GM19240 (cell line): ENCODE measurements around the gene GRIA2.
"Not testable (repeated sequence)": the region's sequence is repeated elsewhere in the genome, so short reads cannot be mapped to it uniquely, and the experiment has no call there.

Experiments
- DNase-seq: peaks from one replicate; pipeline ENCODE4 v3.0.0; 2011; ENCODE audit warnings: low spot score; ENCODE audit not compliant: insufficient read length

Gene GRIA2

DNA sequence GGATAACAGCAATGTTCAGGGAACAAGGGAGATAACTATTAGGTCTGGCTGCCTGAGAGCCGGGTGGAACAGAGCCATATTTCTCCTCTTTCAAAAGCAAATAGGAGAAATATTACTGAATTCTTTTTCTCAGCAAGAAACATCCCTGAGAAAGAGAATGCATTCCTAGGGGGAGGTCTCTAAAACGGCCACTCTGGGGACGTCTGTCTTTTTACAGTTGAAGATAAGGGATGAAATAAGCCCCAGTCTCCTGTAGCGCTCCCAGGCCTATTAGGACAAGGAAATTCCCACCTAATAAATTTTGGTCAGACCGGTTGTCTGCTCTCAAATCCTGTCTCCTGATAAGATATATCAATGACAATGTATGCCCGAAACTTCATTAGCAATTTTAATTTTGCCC, 37.6 kb downstream of the GRIA2 start:
- not testable (repeated sequence) for DNase-seq

DNA sequence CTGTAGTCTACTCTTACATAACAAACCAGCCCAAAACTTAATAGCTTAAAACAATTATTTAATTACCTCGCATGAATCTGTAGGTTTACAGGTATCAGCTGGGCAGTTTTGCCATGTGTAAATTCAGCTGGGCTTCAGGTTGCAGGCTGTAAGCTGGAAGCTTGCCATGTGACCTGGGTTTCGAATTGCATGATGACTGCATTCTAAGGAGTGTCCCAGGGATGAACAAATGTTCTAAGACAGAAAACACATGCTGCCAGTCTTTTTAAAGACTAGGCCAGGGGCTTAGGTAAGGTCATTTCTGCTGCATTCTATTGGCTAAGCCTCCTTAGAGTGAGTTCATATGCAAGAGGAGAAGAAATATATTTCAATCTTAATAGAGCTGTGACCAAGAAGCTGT, 44.8 kb downstream of the GRIA2 start:
- no peak for DNase-seq

DNA sequence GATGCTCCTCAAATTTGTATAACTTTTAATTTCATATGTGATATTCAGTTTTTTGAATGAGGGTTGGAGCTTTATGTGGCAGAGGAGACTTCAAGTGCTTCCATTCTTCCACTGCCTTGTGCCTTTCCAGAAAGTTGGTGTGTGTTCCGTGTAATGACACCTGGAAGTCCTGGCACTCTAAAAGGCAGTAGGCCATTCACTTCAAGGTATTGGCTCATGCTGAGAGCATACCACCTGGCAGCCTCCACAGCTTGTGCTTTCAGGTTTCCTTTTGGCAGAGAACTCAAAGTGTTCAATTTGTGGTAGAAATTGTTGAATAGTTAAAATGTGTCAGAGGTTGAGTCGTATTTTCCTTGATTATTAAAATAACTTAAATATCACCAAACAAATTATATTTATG, 49.6 kb downstream of the GRIA2 start:
- DNase-seq = no peak

DNA sequence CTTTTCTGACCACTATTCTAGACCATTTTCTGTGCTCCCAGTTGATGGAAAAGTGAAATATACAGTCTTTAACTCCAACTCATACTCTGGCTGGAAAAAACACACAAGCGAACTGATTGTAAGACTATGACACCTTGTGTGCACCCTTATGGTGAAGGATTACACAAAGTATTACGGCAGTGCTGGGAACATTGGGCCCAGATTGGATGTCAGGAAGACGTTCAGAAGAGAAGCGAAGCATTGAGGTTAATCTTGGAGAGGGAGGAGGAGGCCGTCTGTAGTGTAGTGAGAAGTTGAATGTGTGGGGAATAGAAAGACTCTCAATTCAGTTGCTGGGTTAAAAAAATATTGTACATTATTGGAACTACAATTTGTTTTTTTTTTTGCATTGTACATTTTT, 50.0 kb downstream of the GRIA2 start:
- DNase-seq = no peak

DNA sequence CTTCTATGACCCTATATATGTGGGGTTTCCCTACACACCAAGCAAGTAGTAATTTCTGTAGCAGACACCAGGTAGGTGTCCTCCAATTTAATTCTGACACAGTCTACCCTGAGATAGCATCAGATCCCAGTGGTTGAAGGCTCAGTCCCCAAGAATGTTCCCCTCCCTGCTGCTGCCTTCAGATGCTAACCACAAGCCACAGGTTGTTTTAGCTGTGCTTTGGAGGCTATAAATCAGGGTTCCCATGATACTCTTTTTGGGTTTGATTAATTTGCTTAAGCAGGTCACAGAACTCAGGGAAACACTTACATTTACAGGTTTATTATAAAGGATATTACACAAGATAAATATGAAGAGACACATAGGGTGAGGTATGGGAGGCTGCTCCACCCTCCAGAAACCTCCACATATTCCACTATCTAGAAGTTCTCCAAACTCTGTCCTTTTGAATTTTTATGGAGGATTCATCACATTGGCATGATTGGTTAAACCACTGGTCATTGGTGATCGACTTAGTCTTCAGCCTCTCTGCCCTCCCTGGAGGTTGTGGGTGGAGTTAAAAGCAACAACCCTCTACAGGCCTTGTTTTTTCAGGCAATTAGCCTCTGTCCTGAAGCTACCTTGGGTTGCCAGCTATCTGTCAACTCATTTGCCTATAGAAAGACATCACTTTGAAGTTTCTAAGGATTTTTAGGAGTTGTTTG, 50.8 kb downstream of the GRIA2 start:
- no peak for DNase-seq

DNA sequence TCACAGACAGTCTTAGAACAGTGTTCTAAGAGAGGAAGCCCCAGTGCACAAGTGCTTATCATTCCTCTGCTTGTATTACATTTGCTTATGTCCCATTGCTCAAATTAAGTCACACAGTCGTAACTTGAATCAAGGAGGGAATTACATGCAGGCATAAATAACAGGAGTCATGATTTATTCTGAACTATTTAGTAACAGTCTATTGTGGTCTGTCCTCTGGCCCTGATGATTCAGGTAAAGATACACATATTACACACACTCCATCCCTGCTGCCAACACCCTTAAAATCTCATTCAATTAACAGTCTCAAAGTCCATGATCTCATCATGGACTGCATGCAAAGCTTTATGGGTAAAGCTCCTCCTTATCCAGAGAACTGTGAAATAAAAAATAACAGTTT, 60.1 kb downstream of the GRIA2 start:
- no peak for DNase-seq

DNA sequence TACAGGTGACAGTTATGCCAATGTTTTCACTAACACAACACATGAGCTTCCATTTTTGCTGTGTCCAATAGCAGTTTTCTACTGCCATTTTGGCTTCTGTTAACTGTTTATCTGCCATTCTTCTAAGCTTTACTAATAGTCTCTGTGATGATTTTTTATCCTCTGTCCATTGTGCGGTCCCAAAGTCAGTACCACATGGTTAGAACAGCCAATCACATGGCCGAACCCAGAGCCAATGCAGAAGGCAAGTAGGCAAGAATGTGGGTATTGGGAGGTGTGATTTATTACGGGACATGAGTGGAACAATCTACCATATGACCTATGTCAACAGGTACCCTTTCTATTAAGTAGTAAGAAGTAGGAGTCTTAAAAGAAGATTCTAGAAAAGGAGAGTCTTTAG, 61.5 kb downstream of the GRIA2 start:
- no peak for DNase-seq

DNA sequence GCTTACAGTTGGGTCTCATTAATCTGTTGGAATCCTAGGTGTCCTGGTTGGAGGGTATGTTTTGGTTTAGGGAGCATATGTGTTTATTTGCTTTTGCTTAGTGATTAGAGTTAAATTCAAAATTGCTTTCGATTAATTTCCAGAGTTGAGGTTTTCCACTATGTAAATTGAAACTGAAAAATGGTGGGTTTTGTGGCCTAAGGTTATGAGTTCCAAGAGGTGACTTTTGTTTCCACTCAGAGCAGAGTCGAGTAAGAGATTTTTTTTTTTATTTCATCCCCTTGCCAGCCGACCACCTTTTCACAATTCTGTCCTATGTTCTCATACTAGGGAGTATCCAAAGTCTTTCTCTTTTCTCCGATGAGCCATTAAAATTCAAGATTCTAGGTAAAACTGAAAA, 66.9 kb downstream of the GRIA2 start:
- DNase-seq = no peak

DNA sequence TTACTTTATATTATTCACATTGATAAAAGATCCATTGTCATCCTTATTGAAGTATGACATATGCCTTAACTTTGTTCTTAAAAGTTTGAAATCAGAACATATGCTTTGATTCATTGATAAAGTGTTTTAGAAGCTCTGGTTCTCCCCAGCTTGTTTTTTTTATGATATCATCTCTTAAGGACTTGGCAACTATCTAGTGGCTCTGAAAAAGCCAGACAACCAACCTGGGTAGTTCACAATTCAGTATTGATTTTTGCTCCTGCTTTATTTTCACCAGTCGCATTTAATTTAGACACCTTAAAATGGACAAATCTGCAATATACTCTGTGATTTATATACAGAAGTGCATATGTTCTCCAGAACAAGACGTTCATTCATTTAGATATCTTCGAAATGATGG, 70.1 kb downstream of the GRIA2 start:
- no peak for DNase-seq

DNA sequence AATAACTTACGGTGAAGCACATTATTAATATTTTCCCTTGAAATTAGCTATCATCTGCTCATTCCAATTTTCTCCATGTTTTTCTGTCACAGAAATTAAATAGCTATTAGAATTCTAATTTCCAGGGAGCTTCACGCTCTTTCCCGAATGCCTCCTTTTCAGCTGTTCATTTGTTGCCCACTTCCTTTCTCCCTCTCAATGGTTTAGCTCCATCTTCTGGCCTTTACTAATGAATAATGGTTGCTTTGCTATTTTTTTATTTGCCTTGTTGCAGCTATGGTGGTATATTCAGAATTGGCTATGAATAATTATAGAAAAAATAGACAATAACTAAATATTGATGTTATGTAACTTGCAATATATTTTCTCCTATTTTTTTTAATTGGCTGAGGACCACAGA, 70.5 kb downstream of the GRIA2 start:
- DNase-seq = no peak

DNA sequence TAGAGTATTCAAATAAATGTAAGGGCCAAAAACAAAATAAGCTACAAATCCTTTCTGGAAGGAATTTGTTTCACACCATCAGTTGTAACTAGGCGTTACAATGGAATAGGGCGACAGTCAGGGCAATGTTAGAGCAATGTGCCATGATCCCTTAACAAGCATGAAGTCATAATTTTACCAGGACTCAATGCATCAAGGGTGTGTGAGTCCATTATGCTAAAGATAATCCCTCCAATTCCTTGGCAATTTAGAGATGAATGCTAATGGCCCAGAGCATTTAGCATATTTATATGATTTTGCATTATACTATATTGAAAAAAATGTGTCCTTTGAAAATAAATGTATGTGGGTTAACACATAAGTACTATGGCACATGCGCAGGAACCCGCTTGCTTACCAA, 73.1 kb downstream of the GRIA2 start:
- DNase-seq = no peak

DNA sequence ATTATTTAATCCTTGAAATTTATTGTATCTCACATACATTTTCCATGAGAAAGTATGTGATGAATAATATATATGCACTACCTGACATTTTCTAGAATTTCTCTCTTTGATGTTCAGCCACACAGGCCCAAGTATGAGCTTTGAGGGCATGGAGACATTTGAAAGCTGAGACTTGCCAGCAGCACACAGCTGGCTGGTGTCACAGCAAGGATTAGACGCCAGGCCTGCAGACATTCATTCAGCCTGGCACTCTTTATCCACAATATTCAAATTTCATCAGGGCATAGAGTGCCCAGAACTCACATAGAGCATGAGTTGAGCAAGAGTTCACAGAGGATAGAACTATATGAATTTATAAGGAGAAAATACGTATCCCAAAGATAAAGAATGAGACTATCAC, 74.0 kb downstream of the GRIA2 start:
- no peak for DNase-seq

DNA sequence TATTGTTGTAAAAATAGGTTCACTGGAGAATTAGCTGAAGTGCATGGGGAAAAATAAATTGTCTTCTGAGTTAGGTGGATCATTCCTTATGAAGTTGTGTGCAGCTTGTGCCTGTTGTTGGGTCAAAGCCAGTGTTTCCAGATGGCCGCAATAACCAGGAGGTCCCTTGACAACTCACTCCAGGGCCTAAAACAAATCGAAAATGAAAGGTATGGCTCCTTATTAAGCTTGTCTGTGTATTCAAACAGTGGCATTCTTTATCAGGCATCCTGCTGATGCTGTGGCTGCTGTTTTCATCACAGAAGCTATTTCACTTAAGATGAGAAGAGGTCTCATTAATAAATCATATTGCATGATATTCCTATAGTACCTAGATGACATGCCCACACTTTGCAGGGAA, 80.2 kb downstream of the GRIA2 start:
- no peak for DNase-seq

DNA sequence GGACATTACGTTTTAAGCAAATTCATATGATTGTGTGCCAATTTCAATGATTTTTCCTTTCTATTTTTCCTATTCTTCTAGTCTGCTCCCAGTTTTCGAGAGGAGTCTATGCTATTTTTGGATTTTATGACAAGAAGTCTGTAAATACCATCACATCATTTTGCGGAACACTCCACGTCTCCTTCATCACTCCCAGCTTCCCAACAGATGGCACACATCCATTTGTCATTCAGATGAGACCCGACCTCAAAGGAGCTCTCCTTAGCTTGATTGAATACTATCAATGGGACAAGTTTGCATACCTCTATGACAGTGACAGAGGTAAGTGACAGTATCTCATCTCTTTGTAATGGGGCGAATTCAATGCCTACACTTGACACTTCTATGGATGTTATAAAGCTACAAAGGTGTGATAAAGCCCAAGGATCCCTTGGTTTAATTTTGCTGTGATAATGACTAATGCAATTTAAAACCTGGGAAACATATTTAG, 83.0 kb downstream of the GRIA2 start:
- DNase-seq = no peak

DNA sequence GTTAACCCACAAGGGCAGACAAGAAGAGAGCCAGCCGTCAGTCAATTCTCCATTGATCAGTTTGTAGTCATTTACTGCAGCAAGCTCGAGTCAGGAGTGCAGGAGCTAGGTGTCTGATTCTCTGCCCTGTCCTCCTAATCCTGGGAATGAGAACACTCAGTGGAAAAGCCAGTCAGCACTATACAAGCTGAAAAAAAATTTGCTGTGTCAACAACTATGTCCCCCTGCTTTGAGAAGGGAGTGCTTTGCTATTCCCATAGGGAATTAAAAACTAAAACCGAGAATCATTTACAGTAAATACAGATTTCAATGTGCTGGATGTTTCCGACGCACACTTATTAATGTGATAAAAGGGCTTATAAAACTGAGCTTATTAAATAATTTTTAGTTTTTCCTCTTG, 84.2 kb downstream of the GRIA2 start:
- no peak for DNase-seq

DNA sequence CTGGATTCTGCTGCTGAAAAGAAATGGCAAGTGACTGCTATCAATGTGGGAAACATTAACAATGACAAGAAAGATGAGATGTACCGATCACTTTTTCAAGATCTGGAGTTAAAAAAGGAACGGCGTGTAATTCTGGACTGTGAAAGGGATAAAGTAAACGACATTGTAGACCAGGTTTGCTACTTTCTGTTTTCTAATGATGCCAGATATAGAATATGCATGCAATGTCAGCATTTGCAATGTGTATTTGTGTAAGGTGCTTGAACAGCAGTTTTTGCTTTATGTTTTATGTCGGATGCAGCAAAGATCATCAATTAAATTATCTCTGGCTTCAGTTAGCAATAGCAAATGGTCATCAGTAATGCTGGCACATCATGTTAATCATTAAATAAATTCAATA, 92.2 kb downstream of the GRIA2 start:
- no peak for DNase-seq

DNA sequence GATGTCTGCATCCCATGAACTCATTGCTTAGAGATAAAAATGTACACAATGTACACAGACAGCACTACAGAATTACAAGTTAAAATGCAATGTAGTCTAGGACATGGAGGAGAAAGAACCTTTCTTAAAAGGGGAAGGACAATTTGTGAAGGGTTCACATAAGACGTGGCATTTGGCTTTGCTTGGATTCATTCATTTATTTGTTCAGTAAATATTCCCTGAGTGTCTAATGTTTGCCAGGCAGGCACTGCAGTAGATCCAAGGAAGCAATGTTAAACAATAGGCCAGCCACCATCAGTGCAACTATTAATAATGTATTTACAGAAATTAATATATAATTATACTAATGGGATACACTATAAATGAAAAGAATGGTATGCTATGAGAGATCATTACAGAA, 94.4 kb downstream of the GRIA2 start:
- no peak for DNase-seq

DNA sequence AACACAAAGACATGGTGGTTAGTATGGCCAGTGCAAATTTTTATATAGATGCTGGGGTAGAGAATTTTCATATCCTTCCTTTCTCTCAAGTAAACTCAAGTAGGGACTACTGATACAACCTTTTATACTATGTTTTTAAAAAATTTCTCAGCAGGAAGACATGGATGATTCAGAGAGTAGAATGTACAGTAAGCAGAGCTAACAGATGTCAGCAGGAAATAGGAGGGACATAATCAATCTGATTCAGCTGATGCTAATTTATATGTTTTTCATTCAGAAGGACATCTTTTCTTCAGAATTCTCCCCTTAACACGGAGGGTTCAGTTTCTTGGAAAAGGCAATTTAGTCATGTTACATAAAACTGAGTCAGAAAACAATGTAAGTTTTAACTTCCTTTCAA, 95.4 kb downstream of the GRIA2 start:
- DNase-seq = no peak

DNA sequence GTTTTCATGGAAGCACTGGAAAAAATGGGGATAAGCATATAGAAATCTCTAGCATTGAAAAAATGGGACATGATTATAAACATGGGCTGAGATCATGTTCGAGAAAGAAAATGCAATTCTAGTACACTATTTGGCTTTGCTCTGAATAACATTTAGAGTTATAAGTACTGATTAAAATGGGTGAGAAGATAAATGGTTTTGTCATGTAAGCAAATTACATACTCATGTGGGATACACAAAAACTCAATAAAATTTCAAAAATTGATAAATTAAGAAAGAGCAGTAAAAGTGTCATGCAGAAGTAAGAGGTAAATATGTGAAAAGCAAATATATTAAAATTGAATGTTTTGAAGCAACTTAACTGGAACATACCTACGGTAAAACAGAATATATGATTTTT, 99.6 kb downstream of the GRIA2 start:
- no peak for DNase-seq

DNA sequence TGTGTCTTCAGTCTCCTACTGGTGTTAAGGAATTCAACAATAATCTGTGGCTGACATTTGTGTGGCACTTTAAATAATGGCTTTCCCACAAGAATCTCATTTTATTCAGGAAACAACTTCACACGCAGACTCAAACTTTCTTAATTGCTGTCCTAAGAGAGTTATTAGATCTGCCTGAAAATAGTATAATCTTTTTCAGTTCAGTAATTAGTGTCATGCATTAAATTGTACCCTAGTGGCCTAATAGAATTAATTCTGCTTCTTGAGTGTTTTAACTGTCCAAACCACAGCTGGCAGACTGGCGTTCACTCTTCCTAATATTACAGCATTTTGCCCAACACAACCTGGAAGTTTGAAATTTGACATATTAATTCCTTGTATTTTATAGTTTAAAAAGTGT, 107.1 kb downstream of the GRIA2 start:
- no peak for DNase-seq

DNA sequence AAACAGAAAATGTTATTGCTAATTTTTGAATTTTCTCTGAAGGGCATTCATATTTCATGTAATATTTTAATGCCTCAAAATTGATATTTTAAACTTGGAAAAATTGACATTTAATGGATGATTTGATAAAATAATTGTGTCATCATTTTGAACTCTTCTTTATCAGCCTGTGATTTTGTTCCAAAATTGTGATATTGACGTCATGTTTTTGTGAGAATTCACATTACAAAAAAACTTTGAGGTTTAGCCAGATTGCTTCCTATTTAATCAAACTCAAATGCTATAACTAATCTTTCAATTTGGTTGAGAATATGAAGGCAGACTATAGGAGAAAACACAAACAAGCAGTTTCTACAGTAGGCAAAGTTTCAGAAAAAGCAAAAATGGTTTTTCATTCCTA, 137.4 kb downstream of the GRIA2 start:
- DNase-seq = no peak

DNA sequence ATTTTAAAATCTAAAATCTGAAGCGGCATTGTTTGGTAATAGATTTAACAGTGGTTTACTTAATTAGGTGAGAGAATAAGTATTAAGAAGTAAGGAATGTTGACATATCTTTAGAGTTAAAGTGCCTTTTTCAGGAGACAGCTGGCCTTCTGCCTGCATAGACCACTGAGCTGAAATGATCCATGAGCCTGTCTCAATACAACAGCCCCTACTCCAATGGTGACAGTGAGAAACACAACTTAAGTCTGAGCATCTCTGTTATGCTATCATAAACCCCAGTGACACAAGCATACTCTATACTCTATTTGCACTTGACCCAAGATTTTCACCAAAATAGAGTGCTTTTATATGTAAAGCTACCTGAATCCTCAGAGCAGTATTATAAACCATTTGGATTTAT, 137.9 kb downstream of the GRIA2 start:
- DNase-seq = no peak

DNA sequence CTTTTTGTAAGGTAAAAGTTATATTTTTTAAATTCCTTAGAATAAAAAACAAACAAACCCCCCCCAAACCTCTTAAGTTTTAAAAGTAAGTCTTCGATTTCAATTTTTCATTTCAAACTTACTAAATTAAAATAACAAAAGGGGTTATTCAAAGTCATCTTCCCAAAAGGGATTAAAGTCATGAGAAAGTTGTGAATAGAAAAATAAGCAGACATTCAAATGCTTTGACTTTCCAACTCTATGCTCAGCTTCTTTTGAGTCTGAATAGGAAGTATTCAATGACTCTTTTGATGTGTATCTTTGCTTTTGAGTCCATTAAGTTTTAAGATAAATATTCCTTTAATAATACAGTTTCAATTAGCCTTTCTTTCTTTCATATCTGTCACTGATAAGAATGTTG, 138.3 kb downstream of the GRIA2 start:
- no peak for DNase-seq

DNA sequence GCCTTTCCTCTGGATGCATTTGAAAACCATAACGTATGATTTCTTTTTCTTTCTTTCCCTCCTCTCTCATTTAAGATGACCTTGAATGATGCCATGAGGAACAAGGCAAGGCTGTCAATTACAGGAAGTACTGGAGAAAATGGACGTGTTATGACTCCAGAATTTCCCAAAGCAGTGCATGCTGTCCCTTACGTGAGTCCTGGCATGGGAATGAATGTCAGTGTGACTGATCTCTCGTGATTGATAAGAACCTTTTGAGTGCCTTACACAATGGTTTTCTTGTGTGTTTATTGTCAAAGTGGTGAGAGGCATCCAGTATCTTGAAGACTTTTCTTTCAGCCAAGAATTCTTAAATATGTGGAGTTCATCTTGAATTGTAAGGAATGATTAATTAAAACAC, 142.8 kb downstream of the GRIA2 start:
- DNase-seq = no peak
